H9 (cell line): ENCODE results near the gene TRPM8. TPM values are rescaled to one million over a fixed set of nuclear protein-coding genes. Genes with fewer than 3 reads are reported as not detected.

ENCODE experiments used
- DNase-seq: peaks from one replicate; pipeline ENCODE4 v3.0.0-alpha.2; 2017
- H2AFZ ChIP-seq: one replicate; pipeline ENCODE4 v1.6.1; 2013; ENCODE audit warnings: mild to moderate bottlenecking, low read length, control low read depth, moderate library complexity
- H2AK5ac ChIP-seq: 2 replicates; pipeline ENCODE4 v1.6.1; 2013; ENCODE audit warnings: low read length, control low read depth, mixed read lengths; ENCODE audit not compliant: insufficient read length
- H2BK120ac ChIP-seq: one replicate; pipeline ENCODE4 v1.6.1; 2013; ENCODE audit warnings: low read depth, mild to moderate bottlenecking, low read length, control low read depth, inconsistent platforms; ENCODE audit not compliant: poor library complexity, severe bottlenecking
- H2BK12ac ChIP-seq: 2 replicates; pipeline ENCODE4 v1.6.1; 2013; ENCODE audit warnings: low read length, control low read depth, mixed read lengths, low read depth; ENCODE audit not compliant: insufficient read length
- H2BK15ac ChIP-seq: 2 replicates; pipeline ENCODE4 v1.6.1; 2013; ENCODE audit warnings: low read depth, low read length, control low read depth
- H2BK20ac ChIP-seq: one replicate; pipeline ENCODE4 v1.6.1; 2013; ENCODE audit warnings: low read depth, mild to moderate bottlenecking, low read length, control low read depth, inconsistent platforms; ENCODE audit not compliant: poor library complexity, severe bottlenecking
- H2BK5ac ChIP-seq: 2 replicates; pipeline ENCODE4 v1.6.1; 2013; ENCODE audit warnings: low read length, control low read depth, mixed read lengths; ENCODE audit not compliant: insufficient read length
- H3K14ac ChIP-seq: 2 replicates; pipeline ENCODE4 v1.6.1; 2013; ENCODE audit warnings: low read length, control low read depth; ENCODE audit not compliant: insufficient read depth
- H3K18ac ChIP-seq: 2 replicates; pipeline ENCODE4 v1.6.1; 2013; ENCODE audit warnings: low read depth, mild to moderate bottlenecking, mixed read lengths, low read length, control low read depth; ENCODE audit not compliant: insufficient read length
- H3K23ac ChIP-seq: 2 replicates; pipeline ENCODE4 v1.6.1; 2013; ENCODE audit warnings: low read length, control low read depth, mixed read lengths, low read depth; ENCODE audit not compliant: insufficient read length
- H3K23me2 ChIP-seq: 2 replicates; pipeline ENCODE4 v1.6.1; 2013; ENCODE audit warnings: low read depth, mild to moderate bottlenecking, mixed read lengths, low read length, control low read depth; ENCODE audit not compliant: insufficient read length, poor library complexity, severe bottlenecking
- H3K27ac ChIP-seq: 2 replicates; pipeline ENCODE4 v1.5.1; 2013; ENCODE audit warnings: low read length, control low read depth, mixed read lengths, low read depth; ENCODE audit not compliant: insufficient read length
- H3K27me3 ChIP-seq: 2 replicates; pipeline ENCODE4 v1.6.1; 2013; ENCODE audit warnings: low read length, control low read depth, inconsistent platforms; ENCODE audit not compliant: insufficient read depth
- H3K4ac ChIP-seq: 2 replicates; pipeline ENCODE4 v1.6.1; 2013; ENCODE audit warnings: low read depth, mild to moderate bottlenecking, control low read depth, inconsistent platforms, low read length, moderate library complexity
- H3K4me1 ChIP-seq: 2 replicates; pipeline ENCODE4 v1.6.1; 2013; ENCODE audit warnings: low read length, control low read depth, inconsistent platforms; ENCODE audit not compliant: insufficient read depth
- H3K4me2 ChIP-seq: 2 replicates; pipeline ENCODE4 v1.6.1; 2013; ENCODE audit warnings: low read length, control low read depth, mixed read lengths; ENCODE audit not compliant: insufficient read length, insufficient read depth
- H3K56ac ChIP-seq: 2 replicates; pipeline ENCODE4 v1.6.1; 2013; ENCODE audit warnings: low read depth, mild to moderate bottlenecking, mixed read lengths, low read length, control low read depth; ENCODE audit not compliant: insufficient read length
- H3K79me1 ChIP-seq: 2 replicates; pipeline ENCODE4 v1.6.1; 2013; ENCODE audit warnings: low read depth, mild to moderate bottlenecking, moderate library complexity, low read length, control low read depth, inconsistent platforms; ENCODE audit not compliant: insufficient read depth, poor library complexity, severe bottlenecking
- H3K79me2 ChIP-seq: 2 replicates; pipeline ENCODE4 v1.6.1; 2013; ENCODE audit warnings: low read length, control low read depth, inconsistent platforms; ENCODE audit not compliant: insufficient read depth
- H3K9ac ChIP-seq: 2 replicates; pipeline ENCODE4 v1.6.1; 2013; ENCODE audit warnings: low read length, control low read depth, mixed read lengths; ENCODE audit not compliant: insufficient read length; ENCODE audit errors: extremely low read depth
- H3K9me3 ChIP-seq: one replicate; pipeline ENCODE4 v1.6.1; 2013; ENCODE audit warnings: low read depth, low read length, inconsistent platforms; ENCODE audit not compliant: control insufficient read depth
- H3T11ph ChIP-seq: one replicate; pipeline ENCODE4 v1.6.1; 2013; ENCODE audit warnings: mild to moderate bottlenecking, low read length, control low read depth, inconsistent platforms
- H4K20me1 ChIP-seq: one replicate; pipeline ENCODE4 v1.6.1; 2013; ENCODE audit not compliant: control insufficient read depth, insufficient read length, insufficient read depth
- H4K5ac ChIP-seq: 2 replicates; pipeline ENCODE4 v1.6.1; 2013; ENCODE audit warnings: low read depth, mild to moderate bottlenecking, mixed read lengths, low read length, control low read depth; ENCODE audit not compliant: insufficient read length
- H4K8ac ChIP-seq: replicated peaks from 2 replicates; pipeline ENCODE4 v1.6.1; 2013; ENCODE audit warnings: low read length, control low read depth, mixed read lengths, low read depth; ENCODE audit not compliant: insufficient read length
- H4K91ac ChIP-seq: 2 replicates; pipeline ENCODE4 v1.6.1; 2013; ENCODE audit warnings: low read depth, mild to moderate bottlenecking, moderate library complexity, mixed read lengths, low read length, control low read depth; ENCODE audit not compliant: insufficient read length
- H3K27ac Mint-ChIP-seq, 3 experiments: 2 replicates in 2 of 3; 3 replicates in 1 of 3; pipeline ENCODE4 v1.8.0; 2020 to 2021; ENCODE audit warnings: mixed read lengths in 3 of 3, mild to moderate bottlenecking in 1 of 3, moderate library complexity in 1 of 3
- H3K27me3 Mint-ChIP-seq: 2 replicates; pipeline ENCODE4 v1.8.0; 2021; ENCODE audit warnings: low read depth, mild to moderate bottlenecking, moderate library complexity, mixed read lengths
- H3K36me3 Mint-ChIP-seq, 3 experiments: 2 replicates in 2 of 3; 3 replicates in 1 of 3; pipeline ENCODE4 v1.8.0; 2020 to 2021; ENCODE audit warnings: low read depth in 3 of 3, mixed read lengths in 3 of 3; ENCODE audit not compliant: insufficient read depth in 1 of 3
- H3K4me1 Mint-ChIP-seq, 2 experiments: 2 replicates each; pipeline ENCODE4 v1.8.0; 2020; ENCODE audit warnings: mixed read lengths in 2 of 2
- H3K4me3 Mint-ChIP-seq, 2 experiments: 2 replicates in 1 of 2; 3 replicates in 1 of 2; pipeline ENCODE4 v1.8.0; 2020 to 2021; ENCODE audit warnings: mild to moderate bottlenecking in 2 of 2, mixed read lengths in 2 of 2, moderate library complexity in 1 of 2
- H3K9me3 Mint-ChIP-seq, 2 experiments: 2 replicates in 1 of 2; 3 replicates in 1 of 2; pipeline ENCODE4 v1.8.0; 2020; ENCODE audit warnings: mild to moderate bottlenecking in 2 of 2, mixed read lengths in 2 of 2, moderate library complexity in 1 of 2
- WGBS: extraction: QIAGEN DNeasy Blood & Tissue Kit; methylation state at CpG from one replicate; pipeline ENCODE4 v1.1.7; 2013; ENCODE audit warnings: missing lambda C conversion rate, low lambda C conversion rate, mixed read lengths; ENCODE audit not compliant: insufficient read length; ENCODE audit errors: extremely low coverage; 5-methylcytosine and 5-hydroxymethylcytosine counted together
- total RNA-seq: library from RNA; stranded (reverse); gene quantifications from 2 replicates; pipeline ENCODE4 v1.2.1, GENCODE V29; 2021
- TF ChIP-seq, protein P1 (sequence below): fragments of 200-600 bp; sonication (generic); conservative IDR thresholded peaks from 3 replicates; pipeline ENCODE4 v1.8.0; 2021; ENCODE audit warnings: antibody characterized with exemption, mild to moderate bottlenecking

The TRPM8 gene
- total RNA-seq, 1 experiment from 2014 or later: 0.28 TPM

DNA sequence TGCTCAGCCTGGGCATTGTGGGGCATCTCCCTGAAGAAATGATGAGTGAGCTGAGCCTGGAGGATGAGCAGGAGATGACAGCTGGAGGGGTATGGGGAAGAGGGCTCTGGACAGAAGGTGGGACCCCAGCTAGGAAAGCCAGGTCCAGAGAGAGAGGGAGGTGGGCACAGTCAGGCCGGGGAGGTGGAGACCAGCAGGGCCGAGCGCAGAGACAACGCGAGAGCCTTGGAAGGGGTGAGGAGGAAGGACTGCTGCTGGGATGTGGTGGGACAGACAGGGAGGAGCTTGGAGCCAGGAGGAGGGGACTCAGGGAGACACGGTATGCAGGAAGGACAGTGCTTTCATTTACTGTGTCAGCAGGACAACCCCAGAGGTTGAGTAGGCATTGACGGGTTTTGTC is 8.2 kb downstream of the TRPM8 start:
- Histone ChIP-seq H3K4me2 (no peak overlapping the region), H3K18ac (no peak overlapping the region), H2AFZ (no peak overlapping the region), H3K56ac (no peak overlapping the region), H2BK12ac (no peak overlapping the region), H2BK20ac (no peak overlapping the region), H2BK5ac (no peak overlapping the region), H3K79me2 (no peaks in the 10 kb centered on the region), H2AK5ac (no peak overlapping the region), H4K20me1 (no peaks in the 10 kb centered on the region), H3T11ph (no peak overlapping the region), H3K14ac (no peak overlapping the region; the same call in 1 of the 2 replicates), H4K8ac (no peak overlapping the region), H3K23me2 (no peaks in the 10 kb centered on the region), H4K5ac (no peak overlapping the region), H3K4ac (no peak overlapping the region), H3K9me3 (no peaks in the 10 kb centered on the region), H3K4me1 (peaks cover 10% of the 10 kb centered on the region; the same call in 1 of the 2 replicates), H3K79me1 (no peaks in the 10 kb centered on the region), H3K27ac (no peak overlapping the region), H3K27me3 (no peaks in the 10 kb centered on the region), H2BK15ac (no peak overlapping the region), H3K9ac (no peak overlapping the region), H3K23ac (no peak overlapping the region), H4K91ac (no peak overlapping the region), H2BK120ac (no peak overlapping the region)
- TF ChIP-seq, protein P1, sequence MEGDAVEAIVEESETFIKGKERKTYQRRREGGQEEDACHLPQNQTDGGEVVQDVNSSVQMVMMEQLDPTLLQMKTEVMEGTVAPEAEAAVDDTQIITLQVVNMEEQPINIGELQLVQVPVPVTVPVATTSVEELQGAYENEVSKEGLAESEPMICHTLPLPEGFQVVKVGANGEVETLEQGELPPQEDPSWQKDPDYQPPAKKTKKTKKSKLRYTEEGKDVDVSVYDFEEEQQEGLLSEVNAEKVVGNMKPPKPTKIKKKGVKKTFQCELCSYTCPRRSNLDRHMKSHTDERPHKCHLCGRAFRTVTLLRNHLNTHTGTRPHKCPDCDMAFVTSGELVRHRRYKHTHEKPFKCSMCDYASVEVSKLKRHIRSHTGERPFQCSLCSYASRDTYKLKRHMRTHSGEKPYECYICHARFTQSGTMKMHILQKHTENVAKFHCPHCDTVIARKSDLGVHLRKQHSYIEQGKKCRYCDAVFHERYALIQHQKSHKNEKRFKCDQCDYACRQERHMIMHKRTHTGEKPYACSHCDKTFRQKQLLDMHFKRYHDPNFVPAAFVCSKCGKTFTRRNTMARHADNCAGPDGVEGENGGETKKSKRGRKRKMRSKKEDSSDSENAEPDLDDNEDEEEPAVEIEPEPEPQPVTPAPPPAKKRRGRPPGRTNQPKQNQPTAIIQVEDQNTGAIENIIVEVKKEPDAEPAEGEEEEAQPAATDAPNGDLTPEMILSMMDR: no peak
- peaks cover 0 to 2% (median 0%) of the 10 kb centered on the region in 3 experiments; a peak in 1 of 7 replicates for H3K36me3 Mint-ChIP-seq
- H3K4me3 Mint-ChIP-seq: no peak overlapping the region
- peaks cover 19 to 24% of the 10 kb centered on the region in 2 experiments for H3K4me1 Mint-ChIP-seq
- DNase-seq: no peak
- peaks cover 10% of the 10 kb centered on the region for H3K27me3 Mint-ChIP-seq
- no peak overlapping the region for H3K27ac Mint-ChIP-seq
- H3K9me3 Mint-ChIP-seq: no peaks in the 10 kb centered on the region
- WGBS: no CpG with 5 or more reads among the region's 7 CpGs
